H1 (cell line): ENCODE data around the gene COL16A1. TPM values are rescaled to one million over a fixed set of nuclear protein-coding genes. Genes with fewer than 3 reads are reported as not detected.

Source experiments
- CTCF ChIA-PET: fragments of 300-600 bp; sonication (Branson Sonifier 250); formaldehyde crosslinking; loops from one replicate; lab custom pipeline; 2021; ENCODE audit not compliant: partially characterized antibody; lab: Charles Lee
- POLR2A ChIA-PET: fragments of 300-600 bp; sonication (Branson Sonifier 250); formaldehyde crosslinking; loops from one replicate; lab custom pipeline; 2021; ENCODE audit warnings: inconsistent platforms; ENCODE audit not compliant: partially characterized antibody; lab: Charles Lee
- DNase-seq, 2 experiments: peaks; one replicate each; pipeline versions ENCODE4 v3.0.0 to v3.0.0-alpha.2; 2010 to 2022; ENCODE audit warnings: low spot score in 2 of 2, low read depth in 1 of 2, mixed read lengths in 1 of 2
- FAIRE-seq: peaks from 2 replicates; lab custom pipeline; 2011; peaks lifted over from hg19 to GRCh38; lab: Jason Lieb, UNC
- H2AFZ ChIP-seq: 2 replicates; pipeline ENCODE4 v1.8.1; 2012; ENCODE audit warnings: low read length, inconsistent platforms
- H2AK5ac ChIP-seq: 2 replicates; pipeline ENCODE4 v1.6.1; 2013; ENCODE audit warnings: low read depth, low read length
- H2BK120ac ChIP-seq: replicated peaks from 2 replicates; pipeline ENCODE3; 2013; ENCODE audit warnings: low read depth, low read length, inconsistent platforms
- H2BK12ac ChIP-seq: 2 replicates; pipeline ENCODE4 v1.6.1; 2013; ENCODE audit warnings: low read depth, low read length
- H2BK15ac ChIP-seq: 2 replicates; pipeline ENCODE4 v1.6.1; 2013; ENCODE audit warnings: low read length
- H2BK20ac ChIP-seq: 2 replicates; pipeline ENCODE4 v1.6.1; 2013; ENCODE audit warnings: low read length
- H2BK5ac ChIP-seq: 2 replicates; pipeline ENCODE4 v1.6.1; 2013; ENCODE audit warnings: low read depth, low read length
- H3K14ac ChIP-seq: 2 replicates; pipeline ENCODE4 v1.6.1; 2013; ENCODE audit warnings: inconsistent platforms; ENCODE audit not compliant: insufficient read length
- H3K18ac ChIP-seq: 2 replicates; pipeline ENCODE4 v1.6.1; 2013; ENCODE audit warnings: low read length; ENCODE audit errors: extremely low read depth
- H3K23ac ChIP-seq: 2 replicates; pipeline ENCODE4 v1.6.1; 2013; ENCODE audit warnings: inconsistent platforms; ENCODE audit not compliant: insufficient read length
- H3K23me2 ChIP-seq: 2 replicates; pipeline ENCODE4 v1.6.1; 2013; ENCODE audit warnings: low read depth, low read length
- H3K27ac ChIP-seq: 2 replicates; pipeline ENCODE4 v1.6.1; 2011; ENCODE audit warnings: low read depth, low read length, inconsistent platforms
- H3K27me3 ChIP-seq, 4 experiments: replicated peaks in 1 of 4; 1 replicate in 1 of 4; 2 replicates in 3 of 4; pipeline versions ENCODE4 v1.6.1 to v1.8.1; 2011 to 2013; ENCODE audit warnings: low read length in 3 of 4, mild to moderate bottlenecking in 3 of 4, inconsistent platforms in 2 of 4, mixed read lengths in 2 of 4, moderate library complexity in 1 of 4; ENCODE audit not compliant: control insufficient read depth in 3 of 4, insufficient read depth in 3 of 4; ENCODE audit errors: extremely low read depth in 1 of 4
- H3K36me3 ChIP-seq, 4 experiments: 2 replicates each; pipeline versions ENCODE4 v1.6.1 to v1.8.1; 2011 to 2013; ENCODE audit warnings: mild to moderate bottlenecking in 4 of 4, low read length in 3 of 4, moderate library complexity in 2 of 4, control low read depth in 1 of 4, inconsistent platforms in 1 of 4; ENCODE audit not compliant: insufficient read depth in 4 of 4, control insufficient read depth in 2 of 4
- H3K4ac ChIP-seq: replicated peaks from 2 replicates; pipeline ENCODE3; 2013; ENCODE audit warnings: low read length, low read depth, mixed read lengths, inconsistent platforms; ENCODE audit not compliant: insufficient read length
- H3K4me1 ChIP-seq, 4 experiments: replicated peaks in 1 of 4; 1 replicate in 1 of 4; 2 replicates in 3 of 4; pipeline versions ENCODE4 v1.6.1 to v1.8.1; 2011 to 2013; ENCODE audit warnings: low read length in 3 of 4, inconsistent platforms in 2 of 4, mixed read lengths in 1 of 4; ENCODE audit not compliant: insufficient read depth in 4 of 4, control insufficient read depth in 3 of 4
- H3K4me2 ChIP-seq, 2 experiments: 2 replicates each; pipeline versions ENCODE4 v1.6.1 to v1.8.1; 2011 to 2013; ENCODE audit warnings: low read depth in 2 of 2, low read length in 2 of 2, control low read depth in 1 of 2, inconsistent platforms in 1 of 2, mild to moderate bottlenecking in 1 of 2; ENCODE audit not compliant: insufficient read depth in 1 of 2
- H3K4me3 ChIP-seq, 4 experiments: fragments of 200-600, 300-600 bp in 1 of 4; sonication (generic), shearing (Covaris generic), sonication (Bioruptor Twin) in 1 of 4; 2 replicates each; pipeline versions ENCODE4 v1.5.1 to v1.8.1; 2011 to 2016; ENCODE audit warnings: low read length in 4 of 4, low read depth in 3 of 4, control low read depth in 2 of 4, inconsistent platforms in 2 of 4, mild to moderate bottlenecking in 2 of 4, mixed read lengths in 1 of 4, moderate library complexity in 1 of 4; ENCODE audit not compliant: insufficient read depth in 2 of 4; ENCODE audit errors: extremely low read depth in 1 of 4
- H3K56ac ChIP-seq: replicated peaks from 2 replicates; pipeline ENCODE3; 2013; ENCODE audit warnings: low read depth, mild to moderate bottlenecking, mixed read lengths, low read length, inconsistent platforms; ENCODE audit not compliant: insufficient read length
- H3K79me1 ChIP-seq: 2 replicates; pipeline ENCODE4 v1.6.1; 2013; ENCODE audit warnings: low read depth, low read length, control low read depth
- H3K79me2 ChIP-seq, 2 experiments: 2 replicates each; pipeline versions ENCODE4 v1.6.1 to v1.8.1; 2012 to 2013; ENCODE audit warnings: low read length in 2 of 2, mild to moderate bottlenecking in 2 of 2, inconsistent platforms in 1 of 2; ENCODE audit not compliant: insufficient read depth in 2 of 2, control insufficient read depth in 1 of 2
- H3K9ac ChIP-seq, 4 experiments: replicated peaks in 1 of 4; 1 replicate in 1 of 4; 2 replicates in 3 of 4; pipeline versions ENCODE4 v1.6.1 to v1.8.1; 2011 to 2013; ENCODE audit warnings: low read depth in 3 of 4, low read length in 3 of 4, control low read depth in 2 of 4, mild to moderate bottlenecking in 2 of 4, moderate library complexity in 2 of 4, inconsistent platforms in 1 of 4; ENCODE audit errors: extremely low read depth in 1 of 4
- H3K9me3 ChIP-seq, 2 experiments: 2 replicates each; pipeline versions ENCODE4 v1.6.1 to v1.8.1; 2012 to 2013; ENCODE audit warnings: mild to moderate bottlenecking in 2 of 2, moderate library complexity in 2 of 2, control low read depth in 1 of 2, inconsistent platforms in 1 of 2, low read depth in 1 of 2, low read length in 1 of 2, mixed read lengths in 1 of 2; ENCODE audit not compliant: insufficient read depth in 2 of 2
- H4K20me1 ChIP-seq, 2 experiments: replicated peaks in 1 of 2; 2 replicates each; pipeline versions ENCODE3 to v1.8.1; 2011 to 2013; ENCODE audit warnings: inconsistent platforms in 2 of 2, low read length in 2 of 2, mild to moderate bottlenecking in 1 of 2; ENCODE audit not compliant: insufficient read depth in 2 of 2, control insufficient read depth in 1 of 2
- H4K5ac ChIP-seq: 2 replicates; pipeline ENCODE4 v1.6.1; 2013; ENCODE audit warnings: low read length, low read depth, mixed read lengths, inconsistent platforms; ENCODE audit not compliant: insufficient read length
- H4K8ac ChIP-seq: 2 replicates; pipeline ENCODE4 v1.8.0; 2013; ENCODE audit warnings: mild to moderate bottlenecking, moderate library complexity, low read length, inconsistent platforms; ENCODE audit not compliant: insufficient read depth; ENCODE audit errors: extremely low read depth
- H4K91ac ChIP-seq: replicated peaks from 2 replicates; pipeline ENCODE3; 2013; ENCODE audit warnings: low read length, mixed read lengths, inconsistent platforms; ENCODE audit not compliant: insufficient read length
- SIN3A ChIP-seq, 2 experiments: IDR thresholded peaks in 1 of 2; conservative IDR thresholded peaks in 1 of 2; 2 replicates each; pipeline ENCODE4 v1.6.1; 2011 to 2012; ENCODE audit warnings: low read length in 2 of 2, improper control_type of control experiment in 1 of 2, low read depth in 1 of 2, mild to moderate bottlenecking in 1 of 2
- WGBS, 2 experiments: shearing (Covaris generic) in 1 of 2; methylation state at CpG; one replicate each; pipeline versions ENCODE4 v1.1.6 to v1.1.7; 2013 to 2015; ENCODE audit warnings: low lambda C conversion rate in 2 of 2, mixed read lengths in 2 of 2, inconsistent platforms in 1 of 2, low coverage in 1 of 2, missing lambda C conversion rate in 1 of 2; ENCODE audit not compliant: insufficient replicate concordance in 2 of 2, insufficient coverage in 1 of 2, insufficient read length in 1 of 2; ENCODE audit errors: extremely low coverage in 1 of 2, missing lambda C conversion rate in 1 of 2; 5-methylcytosine and 5-hydroxymethylcytosine counted together
- polyA plus RNA-seq, 7 experiments: library from polyadenylated mRNA; depleted of rRNA in 3 of 7; stranded (reverse) in 5 of 7; unstranded in 2 of 7; fragments of >200 nt in 5 of 7; fragments of 200-250 nt in 2 of 7; gene quantifications; 1 replicate in 5 of 7; 2 replicates in 1 of 7; 4 replicates in 1 of 7; pipeline versions ENCODE4 v1.2.1 to v1.2.3, GENCODE V29; 2011 to 2013; ENCODE audit warnings: missing spikeins in 2 of 7, mixed read lengths in 2 of 7
- total RNA-seq: library from RNA; stranded (reverse); fragmentation: NEBNext Ultra II Directional; extraction: Animal tissue kit (Norgen Biotek cat#: 25700); gene quantifications from 2 replicates; pipeline ENCODE4 v1.2.1, GENCODE V29; 2021

COL16A1 gene
- total and polyA plus RNA-seq, 2 of the 8 experiments (the other 6 are each of a cell fraction or from before 2014, with no cell fraction given): 2.0 to 10.5 TPM

- H2AFZ ChIP-seq: no peak overlapping the region
- no peak overlapping the region for H3K18ac ChIP-seq
- no peak overlapping the region for H3K4me2 ChIP-seq
- no peak overlapping the region for H3K4me3 ChIP-seq
- no peaks in the 10 kb centered on the region for H3K4me1 ChIP-seq
- no peak overlapping the region for H2AK5ac ChIP-seq
- POLR2A ChIA-PET: interaction anchor here (0.7 to 3.0 kb wide), 5 partner anchors 8 to 70 kb away, joined by 3 to 10 read pairs (median 3); no protein-coding TSS in a partner anchor
- FAIRE-seq (no peak), DNase-seq (no peak)
- H3K23ac ChIP-seq: no peak overlapping the region
- H3K4ac ChIP-seq: no peak overlapping the region
- no peaks in the 10 kb centered on the region for H3K23me2 ChIP-seq
- no peak overlapping the region for H3K14ac ChIP-seq
- no peak overlapping the region for H2BK20ac ChIP-seq
- no peak overlapping the region for H2BK12ac ChIP-seq
- H2BK120ac ChIP-seq: no peak overlapping the region
- H4K20me1 ChIP-seq: peaks cover 2% of the 10 kb centered on the region in 2 experiments
- WGBS, 2 experiments: 100% methylated on average over 1 of the region's 1 CpG; no CpG with 5 or more reads in 1 of the 2 experiments
- CTCF ChIA-PET: interaction anchor here (0.5 to 6.7 kb wide), 15 partner anchors 8 to 370 kb away, joined by 3 to 52 read pairs (median 4); no protein-coding TSS in a partner anchor
- H2BK15ac ChIP-seq: no peak overlapping the region
- no peaks in the 10 kb centered on the region for H3K79me2 ChIP-seq
- no peaks in the 10 kb centered on the region for H3K79me1 ChIP-seq
- H3K9me3 ChIP-seq: no peaks in the 10 kb centered on the region
- no peak overlapping the region for H2BK5ac ChIP-seq
- no peak overlapping the region for H3K27ac ChIP-seq
- H4K5ac ChIP-seq: no peak overlapping the region
- peak overlapping the region in 1 of 4 experiments; percentile 0; a peak in 1 of 7 replicates for H3K9ac ChIP-seq
- H3K27me3 ChIP-seq: no peaks in the 10 kb centered on the region
- no peaks in the 10 kb centered on the region; a peak in 1 of 8 replicates for H3K36me3 ChIP-seq
- no peak overlapping the region for H3K56ac ChIP-seq
- H4K91ac ChIP-seq: no peak overlapping the region
- H4K8ac ChIP-seq: no peak overlapping the region
- no peak for TF ChIP-seq SIN3A (conservative IDR thresholded peaks at IDR 0.05 in 1 of 2, IDR thresholded peaks at IDR 0.05 in 1 of 2; ENCODE audit: low read depth in 1 of 2, low read length in 2 of 2)
Measured at GRCh38 chr1:31651089-31651420, 52.8 kb downstream of the COL16A1 start.
